Muscle of back (tissue), 11 donors: ENCODE results near the gene TECTB. TPM values are rescaled to one million over a fixed set of nuclear protein-coding genes. Genes with fewer than 3 reads are reported as not detected.

Experiments used
- DNase-seq, 3 donors: peaks; one replicate each; pipeline versions ENCODE4 v3.0.0 to v3.0.0-alpha.2; 2013
- polyA plus RNA-seq, 10 donors: library from polyadenylated mRNA; unstranded; fragments of 120-200 nt; gene quantifications; one replicate each; pipeline ENCODE4 v1.2.1, GENCODE V29; 2013; ENCODE audit not compliant: insufficient read length in 10 of 10

Gene TECTB
- polyA plus RNA-seq, 10 donors: 0.07 TPM; not detected in 9

DNA sequence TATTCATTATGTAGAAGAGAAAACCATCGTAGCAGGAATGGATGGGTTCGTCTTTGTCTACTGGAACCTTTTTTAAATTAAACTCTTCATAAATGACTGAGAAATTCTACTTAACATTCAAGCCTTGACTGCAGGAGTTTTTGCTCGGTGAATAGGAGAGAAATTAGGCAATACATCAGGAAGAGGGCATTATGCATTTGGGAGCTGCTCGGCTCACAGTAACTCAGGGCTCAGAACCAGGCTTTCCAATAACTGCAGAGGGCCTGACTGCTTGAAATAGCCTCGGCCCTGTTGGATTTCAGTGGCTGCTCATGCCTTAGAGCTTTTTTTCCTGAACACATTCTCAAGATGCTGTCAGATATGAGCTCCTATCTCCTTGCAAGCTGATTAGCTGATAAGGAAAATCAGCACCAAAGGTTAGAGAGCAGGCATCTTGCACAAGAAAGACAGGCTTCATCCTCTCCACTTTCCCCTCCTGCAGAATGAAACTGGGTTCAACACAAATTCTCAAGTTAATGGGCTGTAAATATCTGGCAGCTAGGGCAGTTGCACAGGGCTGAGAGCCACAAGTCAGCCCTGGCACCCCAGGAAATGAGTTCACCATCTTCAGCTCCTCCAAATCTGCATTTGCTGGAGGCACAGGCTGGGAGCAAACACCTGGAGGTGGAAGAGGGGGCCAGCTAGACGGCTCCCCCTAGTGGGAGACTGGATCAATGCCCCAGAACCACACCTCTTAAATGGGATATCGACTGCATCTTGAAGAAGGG is 24.3 kb downstream of the TECTB start:
- DNase-seq: no peak

DNA sequence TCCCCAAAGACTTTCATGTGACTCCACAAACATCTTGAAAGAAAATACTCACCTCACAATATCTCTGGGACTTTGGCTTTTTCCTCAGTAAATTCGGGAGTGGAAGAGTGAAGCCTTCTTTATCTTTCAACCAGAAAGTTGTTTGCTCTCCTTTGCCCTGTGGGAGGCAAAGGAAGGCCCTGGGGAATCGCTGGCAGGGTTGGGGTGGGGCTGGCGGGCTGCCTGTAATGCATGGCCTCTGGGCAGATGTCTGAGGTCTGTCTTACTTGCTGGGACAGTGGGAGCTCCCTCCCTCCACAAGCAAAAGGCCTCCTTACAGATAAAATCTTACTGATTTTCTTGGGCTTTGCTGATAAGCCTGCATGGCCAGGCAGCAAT is 24.9 kb downstream of the TECTB start:
- DNase-seq: no peak

DNA sequence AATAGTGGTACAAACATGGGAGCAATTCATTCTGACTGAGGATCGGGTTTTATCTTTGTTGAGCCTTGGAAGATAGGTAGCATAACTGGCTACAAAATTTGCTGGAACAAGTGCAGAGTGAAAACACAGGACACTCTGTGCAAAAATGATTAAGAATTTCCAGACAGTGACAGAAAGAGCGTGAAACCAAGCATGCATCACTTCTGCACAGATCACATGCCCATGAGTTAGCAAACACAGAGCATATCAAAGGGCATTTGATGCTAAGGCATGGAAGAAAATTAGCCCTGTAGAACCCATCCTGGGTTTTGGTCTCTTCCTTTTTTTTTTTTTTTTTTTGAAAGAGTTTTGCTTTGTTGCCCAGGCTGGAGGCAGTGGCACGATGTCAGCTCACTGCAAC is 28.3 kb downstream of the TECTB start:
- DNase-seq: no peak

DNA sequence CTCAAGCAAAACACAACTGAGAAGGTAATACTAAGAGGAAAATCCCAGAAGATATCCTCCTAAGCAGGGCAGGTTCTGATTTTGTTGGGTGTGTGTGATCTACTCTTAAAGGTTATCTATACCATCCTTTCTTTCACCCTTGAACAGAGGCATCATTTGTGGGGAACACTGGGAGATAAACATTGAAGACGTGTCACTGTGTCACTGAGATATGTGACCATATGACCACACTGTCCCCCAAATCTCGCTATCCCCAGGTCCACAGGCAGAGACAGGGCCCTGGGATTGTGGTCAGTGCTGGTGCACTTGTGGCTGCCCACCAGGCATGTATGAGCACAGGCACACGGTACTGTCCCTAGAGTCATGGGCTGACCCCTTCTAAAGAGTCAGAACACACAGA is 30.0 kb downstream of the TECTB start:
- DNase-seq: no peak

DNA sequence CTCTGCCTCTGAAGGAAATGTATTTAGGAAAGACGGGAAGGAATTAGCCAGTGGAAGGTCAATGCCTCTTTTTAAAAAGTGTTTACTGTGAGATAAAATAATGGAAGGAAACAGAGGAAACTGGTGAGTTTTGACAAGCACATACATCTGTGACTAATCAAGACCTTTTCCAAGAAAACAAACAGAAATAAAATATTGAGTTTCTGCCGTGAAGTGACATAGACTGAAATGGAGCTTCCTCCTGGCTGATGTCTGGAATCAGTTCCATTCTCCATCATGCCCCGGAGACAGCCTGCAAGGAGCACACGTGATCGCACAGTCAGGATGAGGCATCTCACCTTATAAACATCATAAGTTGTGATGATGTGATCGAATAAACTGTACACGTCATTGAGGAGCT is 30.7 kb downstream of the TECTB start:
- no peak for DNase-seq

DNA sequence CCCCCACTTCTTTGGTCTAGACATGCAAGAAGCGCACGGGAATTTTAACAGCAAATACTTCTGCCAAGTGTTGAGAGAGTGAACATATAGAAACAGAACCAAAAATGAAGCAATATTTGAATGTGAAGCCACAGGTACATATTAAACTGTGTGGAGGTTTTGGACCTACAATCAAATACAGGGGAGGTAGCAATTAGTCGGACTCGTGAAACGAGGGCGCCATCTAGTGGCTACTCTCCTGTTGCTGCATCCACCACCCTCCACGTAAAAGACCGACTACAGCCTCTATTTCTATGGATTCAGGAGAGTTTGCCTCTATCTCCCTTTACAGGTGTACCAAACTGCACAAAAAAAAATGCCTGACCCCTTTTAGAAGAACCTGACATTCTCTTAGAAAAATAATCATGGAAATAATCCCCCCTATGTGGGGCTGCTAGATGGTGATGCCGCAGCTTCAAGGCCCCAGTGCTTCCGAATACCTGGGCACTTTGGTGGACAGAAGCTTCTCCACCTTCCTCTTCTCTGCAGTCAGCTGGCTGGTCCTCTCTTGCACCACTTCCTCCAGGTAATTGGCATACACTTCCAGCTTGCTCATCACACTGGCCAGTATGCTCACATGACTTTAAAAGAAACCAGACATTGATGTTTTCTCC is 31.7 kb downstream of the TECTB start:
- peak; percentile 64 to 84 (median 76) for DNase-seq

DNA sequence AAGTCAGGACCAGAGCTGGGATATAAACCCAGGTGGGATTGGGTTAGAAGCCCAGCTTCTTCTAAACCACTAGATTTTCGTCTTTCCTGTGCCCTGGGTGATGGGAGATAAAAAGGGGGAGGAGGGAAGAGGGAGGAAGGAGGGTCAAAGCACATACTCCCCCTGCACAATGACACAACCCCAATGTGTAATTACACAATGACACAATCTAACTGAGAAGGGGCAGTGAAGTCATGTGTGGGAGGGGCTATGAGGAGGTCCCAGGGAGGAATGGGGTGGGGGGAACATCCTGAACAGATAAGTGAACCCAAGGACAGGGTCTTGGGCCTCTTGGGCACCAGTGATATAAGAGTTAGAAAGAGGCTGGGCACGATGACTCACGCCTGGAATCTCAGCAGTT is 44.5 kb downstream of the TECTB start:
- DNase-seq: no peak

DNA sequence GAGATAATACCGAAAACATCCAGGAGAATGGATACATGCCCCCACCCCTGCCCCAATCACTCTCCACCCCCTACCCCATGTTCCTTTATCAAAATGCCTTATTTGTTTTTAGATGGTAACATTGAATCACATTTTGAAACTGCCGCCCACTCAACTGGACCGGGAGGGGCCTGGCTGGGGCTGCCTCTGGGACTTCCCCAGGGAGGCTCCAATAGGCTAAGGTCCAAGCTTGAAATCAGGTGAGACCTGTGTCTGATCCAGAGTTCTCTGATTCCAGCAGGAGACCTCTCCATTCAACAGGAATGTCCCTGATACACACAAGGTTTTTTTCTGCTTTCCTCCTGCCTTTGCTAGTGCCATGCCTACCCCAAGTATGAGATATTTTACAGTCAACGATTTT is 47.0 kb downstream of the TECTB start:
- DNase-seq: no peak

DNA sequence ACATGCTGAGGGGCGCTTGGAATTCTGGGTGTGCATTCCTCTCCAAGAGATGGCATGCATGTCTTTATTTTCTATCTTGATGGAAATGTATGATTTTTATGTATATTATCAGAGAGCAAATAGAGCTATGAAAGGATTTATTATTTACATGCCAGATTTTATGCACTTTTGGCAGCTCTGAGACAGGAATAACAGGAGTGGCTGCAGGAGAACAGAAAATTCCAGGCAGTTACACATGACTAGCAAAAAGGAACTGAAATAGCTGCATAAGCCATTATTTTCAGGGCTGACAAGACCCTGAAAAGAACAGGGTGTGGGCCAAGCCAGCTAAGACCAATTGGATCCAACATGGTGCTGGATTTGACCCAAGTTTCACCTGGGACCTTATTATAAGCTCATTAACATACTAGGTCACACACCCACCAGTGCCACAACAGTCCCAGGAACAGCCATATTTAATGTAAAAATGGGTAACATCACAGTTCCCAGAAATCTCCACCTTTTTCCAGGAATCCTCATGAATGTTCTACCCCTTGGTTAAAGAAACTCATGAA is 47.5 kb downstream of the TECTB start:
- peak in 2 of 3 donors; percentile 8 to 24 for DNase-seq

DNA sequence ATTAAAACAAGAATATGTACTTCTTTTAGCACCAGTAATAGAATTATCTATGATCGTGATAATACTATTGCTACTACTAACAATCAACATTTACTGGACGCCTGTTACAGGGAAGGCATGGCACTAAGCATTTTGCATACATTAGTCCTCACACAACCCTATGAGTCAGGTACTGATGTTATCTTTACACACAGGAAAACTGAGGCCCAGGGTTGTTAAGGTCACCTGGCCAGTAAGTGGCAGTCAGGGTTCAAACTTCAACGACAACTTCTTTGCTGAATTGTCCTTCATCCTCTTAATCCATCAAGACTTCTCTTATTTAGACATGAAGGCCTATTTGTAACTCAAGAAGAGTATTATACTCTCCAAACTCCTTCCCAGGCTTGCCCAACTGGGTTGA is 48.8 kb downstream of the TECTB start:
- DNase-seq: no peak

DNA sequence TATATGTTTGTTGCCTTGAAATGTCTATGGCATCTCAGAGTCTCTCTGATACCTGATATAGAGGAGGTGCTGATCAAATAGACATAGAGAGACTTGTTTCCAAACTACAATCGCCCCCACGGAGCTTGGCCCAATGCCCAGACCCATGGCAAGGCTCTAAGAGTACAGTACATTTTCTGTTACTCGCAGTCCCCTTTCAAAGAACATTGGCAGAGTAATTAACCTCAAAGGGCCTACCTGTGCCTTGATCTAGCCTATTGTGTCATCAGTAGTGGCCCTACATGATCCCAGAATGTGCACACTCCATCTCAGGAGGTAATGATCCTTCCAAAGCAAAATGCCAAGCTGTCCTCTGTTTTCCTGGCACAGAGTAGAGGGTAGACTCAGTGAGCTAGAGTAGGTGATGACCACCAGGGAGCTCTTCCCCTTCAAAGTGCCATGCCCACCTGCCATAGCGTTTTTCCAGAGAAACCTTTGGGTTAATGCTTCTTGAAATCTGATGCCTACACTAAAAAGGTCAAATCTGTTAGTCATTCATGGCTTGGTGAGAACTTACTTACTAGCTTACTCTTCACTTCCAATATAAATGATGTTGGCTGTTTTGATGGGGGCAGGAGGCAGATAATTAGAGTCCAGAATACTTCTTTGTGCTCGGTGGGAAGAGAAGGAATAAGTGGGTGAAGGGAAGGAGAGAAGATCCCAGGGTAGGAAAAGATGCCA is 49.5 kb downstream of the TECTB start:
- no peak for DNase-seq

DNA sequence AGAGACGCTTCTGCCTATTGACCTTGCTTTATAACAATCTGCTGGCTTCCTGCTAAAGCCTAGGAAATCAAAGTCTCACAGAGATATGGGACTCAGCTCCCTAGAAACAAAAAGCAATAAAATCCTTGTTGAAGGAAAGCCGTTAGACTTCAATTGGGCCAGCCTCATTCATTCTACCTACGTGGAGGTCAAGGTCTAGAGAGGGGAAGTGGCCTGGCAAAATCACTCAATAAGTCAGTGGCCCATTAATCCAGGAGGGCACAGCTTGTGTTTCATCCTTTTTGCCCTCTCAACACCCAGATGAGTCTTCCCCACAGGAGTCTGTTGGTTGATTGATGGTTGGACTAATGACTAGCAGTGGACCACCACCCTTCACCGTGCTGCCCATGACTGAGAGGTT is 50.3 kb downstream of the TECTB start:
- no peak for DNase-seq

DNA sequence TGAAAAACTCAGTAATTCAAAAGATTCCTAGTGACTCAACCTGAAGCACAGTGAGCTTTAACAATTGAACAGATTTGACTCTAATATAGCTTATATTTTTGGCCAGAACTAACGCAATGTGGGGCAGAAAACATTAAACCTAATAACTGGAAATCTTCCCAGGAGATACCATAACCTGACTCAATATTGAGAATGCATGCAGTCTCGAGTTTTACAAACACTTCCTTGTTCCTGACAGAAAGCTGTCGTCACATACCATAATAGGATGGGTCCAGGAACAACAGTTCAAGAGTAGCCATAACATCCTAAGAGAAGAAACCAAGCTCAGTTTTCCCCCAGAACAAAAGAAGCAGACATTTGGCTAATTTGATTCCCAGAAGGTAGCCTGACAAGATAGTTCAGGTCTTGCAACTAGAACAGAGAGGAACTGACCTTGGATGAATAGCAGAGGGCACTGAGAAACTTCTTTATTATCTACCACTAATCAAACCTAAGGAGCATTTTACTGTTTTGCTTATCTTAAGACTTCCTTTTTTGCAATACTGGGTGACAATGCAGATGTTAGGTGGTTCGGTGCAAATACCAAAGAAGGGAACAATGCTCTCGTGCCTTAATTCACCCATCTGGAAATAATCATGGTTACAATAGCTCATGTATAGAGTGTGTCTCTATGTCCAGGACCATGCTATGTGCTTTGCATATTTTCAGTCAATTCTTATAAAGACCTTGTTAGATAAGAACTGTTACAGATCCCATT is 52.1 kb downstream of the TECTB start:
- peak in 1 of 3 donors; percentile 11 for DNase-seq

DNA sequence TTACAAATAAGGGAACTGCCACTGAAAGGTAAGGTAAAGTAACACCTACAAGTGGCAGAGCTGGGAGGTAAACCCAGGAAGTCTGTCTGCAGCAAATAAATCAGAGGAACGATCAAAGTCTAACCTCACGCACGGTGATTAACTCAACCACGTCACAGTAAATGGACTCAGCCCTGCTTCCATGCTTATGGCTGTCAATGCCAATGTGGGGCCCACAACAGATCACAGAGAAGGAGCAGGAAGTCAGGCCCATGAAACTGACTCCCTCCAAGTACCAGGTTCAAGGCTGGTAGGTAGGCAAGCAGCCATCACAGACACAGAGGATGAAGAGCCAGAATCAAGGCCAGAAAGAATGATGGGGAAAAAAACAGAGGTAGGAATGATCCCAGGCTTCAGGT is 52.7 kb downstream of the TECTB start:
- DNase-seq: no peak

DNA sequence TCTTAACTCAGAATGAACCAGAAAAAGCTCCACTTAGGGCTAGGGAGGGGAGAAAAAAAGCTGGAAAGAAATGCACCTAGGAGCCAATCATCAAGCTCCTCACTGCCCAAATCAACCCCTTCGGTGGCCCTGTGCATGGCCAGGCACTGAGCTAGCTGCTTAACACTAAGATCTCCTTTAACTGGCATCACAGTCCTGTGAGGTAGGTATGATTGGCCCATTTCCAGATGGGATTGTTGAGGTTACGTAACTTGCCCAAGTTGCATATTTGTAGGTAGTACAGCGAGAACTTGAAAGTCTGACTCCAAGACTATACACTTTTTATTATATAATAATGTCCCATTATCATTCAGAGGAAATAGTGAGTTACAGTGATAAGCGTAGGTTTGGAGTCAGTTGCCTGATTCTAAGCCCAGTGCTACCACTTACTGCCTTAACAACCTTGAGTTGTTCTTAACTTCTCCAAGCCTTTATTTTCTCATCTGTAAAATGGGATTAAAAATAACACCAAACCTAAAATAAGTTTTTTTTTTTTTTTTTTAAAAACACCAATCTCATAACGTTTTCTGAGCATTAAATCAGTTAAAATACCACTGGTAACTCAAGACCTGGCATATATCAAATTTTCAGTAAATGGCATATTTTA is 53.5 kb downstream of the TECTB start:
- DNase-seq: no peak

DNA sequence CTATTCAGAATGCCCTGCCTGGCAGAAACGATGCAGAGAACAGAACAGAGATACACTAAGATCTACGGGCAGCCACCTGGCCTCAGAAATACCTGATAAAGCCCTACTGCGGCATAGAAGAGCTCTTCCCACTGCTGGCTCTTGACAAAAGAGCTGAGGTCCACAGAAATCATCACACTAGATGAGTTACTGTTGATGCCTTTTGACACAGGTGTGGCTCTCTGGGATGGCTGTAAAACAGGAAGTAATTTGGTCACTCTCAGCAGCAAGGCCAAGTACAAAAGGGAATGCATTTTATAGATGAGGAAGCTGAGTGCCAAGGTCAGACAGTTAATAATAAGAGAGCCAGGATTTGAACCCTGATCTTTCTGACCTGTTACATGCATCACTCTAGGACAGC is 55.8 kb downstream of the TECTB start:
- DNase-seq: no peak

DNA sequence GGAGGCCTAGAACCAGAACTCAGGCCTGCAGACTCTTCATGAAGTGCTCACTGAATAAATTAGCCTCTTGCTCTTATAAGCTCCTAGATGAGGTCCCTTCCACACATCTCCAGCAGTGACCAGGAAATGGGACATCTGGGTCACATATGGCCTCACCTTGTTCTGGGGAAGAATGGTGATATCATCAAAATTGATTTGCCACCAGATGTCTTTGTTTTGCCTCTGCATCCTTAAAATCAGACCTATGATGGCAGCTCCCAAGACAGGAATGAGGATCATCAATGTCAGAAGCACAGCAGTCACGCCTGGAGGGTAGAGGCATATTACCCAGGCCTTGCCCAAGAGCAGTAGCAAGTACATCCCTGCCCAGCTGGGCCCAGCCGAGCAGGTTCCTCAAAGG is 57.4 kb downstream of the TECTB start:
- DNase-seq: no peak

DNA sequence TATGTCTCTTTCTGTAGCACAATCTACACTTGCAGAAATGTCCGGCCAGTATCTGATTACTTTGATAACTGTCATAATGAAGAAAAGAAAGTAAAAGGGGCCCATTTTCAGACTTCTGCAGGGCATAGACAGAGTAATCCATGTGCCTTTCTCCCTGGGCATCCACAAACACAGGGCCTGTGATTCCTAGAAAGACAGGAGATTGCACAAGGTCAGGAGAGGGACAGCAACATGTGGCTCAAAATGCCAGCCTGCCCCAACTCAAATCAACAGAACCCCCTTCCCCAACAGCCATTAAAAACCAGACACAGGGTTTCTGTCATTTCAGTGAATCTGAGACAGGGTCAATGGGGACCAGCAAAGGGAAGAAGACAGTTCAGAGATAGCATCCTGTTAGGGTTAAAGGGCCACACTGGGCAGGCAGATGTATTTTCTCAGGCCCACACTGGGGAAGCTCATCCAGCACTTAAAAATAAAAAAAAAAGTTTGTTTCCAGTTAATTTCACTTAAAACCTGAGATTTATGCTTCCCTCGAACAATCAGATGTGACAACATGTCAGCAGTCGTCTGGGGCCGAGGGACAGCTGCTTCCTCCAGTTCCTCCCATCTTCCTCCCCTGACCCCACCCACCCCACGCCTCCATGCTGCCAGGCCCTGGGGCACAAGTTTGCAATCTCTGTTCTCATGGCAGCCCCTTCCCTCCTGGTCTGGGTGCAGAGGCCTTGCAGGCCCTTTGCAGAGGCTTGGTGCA is 60.0 kb downstream of the TECTB start:
- no peak for DNase-seq

DNA sequence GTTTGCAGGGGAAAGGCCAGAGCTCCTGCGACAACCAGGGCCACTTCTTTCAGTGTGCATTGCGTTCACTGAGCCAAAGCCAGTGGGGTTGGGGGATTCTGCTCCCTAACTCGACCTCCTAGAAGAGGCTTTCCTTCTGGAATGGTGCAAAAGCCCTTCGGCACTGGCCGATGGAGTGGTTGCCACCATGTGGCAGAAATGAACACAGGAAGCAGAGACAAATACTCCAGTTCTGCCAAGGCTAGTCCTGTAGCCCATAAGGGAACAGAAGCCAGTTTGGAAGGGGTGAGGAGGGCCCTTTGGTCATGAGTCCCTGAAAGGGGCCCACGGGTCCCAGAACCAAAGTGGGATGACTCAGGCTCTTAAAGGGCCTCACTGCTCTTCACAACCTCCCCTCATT is 61.1 kb downstream of the TECTB start:
- no peak for DNase-seq

DNA sequence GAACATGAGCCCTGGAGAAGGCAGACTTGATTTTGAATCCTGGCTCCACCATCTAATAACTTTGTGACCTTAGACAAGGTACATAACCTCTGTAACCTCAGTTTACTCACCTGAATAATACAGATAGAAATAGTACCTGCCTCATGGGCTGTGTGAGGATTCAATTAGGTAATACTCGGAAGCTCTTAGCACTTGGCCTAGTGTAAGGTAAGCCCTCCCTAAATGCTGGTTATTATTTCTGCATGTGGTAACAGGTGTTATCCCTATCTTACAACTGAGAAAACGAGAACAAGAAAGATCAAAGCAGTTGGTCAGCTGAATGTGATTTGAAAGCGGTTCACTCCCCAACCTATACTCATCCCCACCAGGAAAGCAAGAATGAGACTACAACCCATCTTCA is 62.0 kb downstream of the TECTB start:
- DNase-seq: no peak

DNA sequence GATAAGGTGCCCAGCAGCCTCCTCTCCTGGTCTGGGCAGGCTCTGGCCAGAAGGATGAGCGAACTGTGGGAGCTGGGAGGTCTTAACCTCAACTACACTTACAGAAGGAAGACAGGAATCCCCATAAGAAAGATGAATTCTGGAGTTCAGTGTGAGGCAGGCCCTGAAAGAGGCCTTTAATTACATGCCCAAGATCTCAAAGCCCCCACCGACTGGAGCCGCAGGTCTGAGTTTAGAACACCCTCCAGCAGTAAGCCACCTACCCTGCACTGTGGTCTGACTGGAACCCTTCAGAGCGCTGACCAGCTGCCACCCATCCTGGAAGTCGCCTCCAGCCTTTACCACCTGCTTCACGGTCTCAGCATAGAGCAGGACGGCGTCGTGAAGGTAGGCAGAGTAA is 62.5 kb downstream of the TECTB start:
- no peak for DNase-seq
